Activated CD8-positive, alpha-beta memory T cell treated with anti-CD3 and anti-CD28 coated beads for 36 hours (primary cell): Measurements from ENCODE around the gene ADGRF3. TPM values are rescaled to one million over a fixed set of nuclear protein-coding genes. Genes with fewer than 3 reads are reported as not detected.
"Not testable (repeated sequence)": the region's sequence is repeated elsewhere in the genome, so short reads cannot be mapped to it uniquely, and the experiment has no call there.

Experiments
- CTCF ChIA-PET: fragments of 350-600 bp; sonication (Branson Sonifier 250); formaldehyde crosslinking; loops from one replicate; lab custom pipeline; 2021; ENCODE audit warnings: antibody characterized with exemption; lab: Charles Lee
- POLR2A ChIA-PET: fragments of 350-600 bp; sonication (Branson Sonifier 250); formaldehyde crosslinking; loops from one replicate; lab custom pipeline; 2021; ENCODE audit warnings: antibody characterized with exemption; lab: Charles Lee
- total RNA-seq, 2 experiments: library from RNA; stranded (reverse); gene quantifications; one replicate each; pipeline ENCODE4 v1.2.3, GENCODE V29; 2021

ADGRF3 gene
- total RNA-seq, 2 experiments from 2014 or later, result 3.7 to 3.9 TPM

- ChIA-PET CTCF (no interaction called here), POLR2A (interaction anchor here (0.5 to 0.6 kb wide), 2 partner anchors 42 to 405 kb away, joined by 4 read pairs; no protein-coding TSS in a partner anchor)
These were observed 47.8 kb downstream of the ADGRF3 start for GRCh38 chr2:26298638-26299393.

- POLR2A ChIA-PET, result interaction anchor here (0.5 to 0.6 kb wide), 2 partner anchors 41 to 405 kb away, joined by 4 read pairs; no protein-coding TSS in a partner anchor
- CTCF ChIA-PET, result no interaction called here
These were observed 48.3 kb downstream of the ADGRF3 start for GRCh38 chr2:26298286-26298637.

- CTCF ChIA-PET, result no interaction called here
- POLR2A ChIA-PET, result no interaction called here
These were observed 49.5 kb downstream of the ADGRF3 start for GRCh38 chr2:26297061-26297460.

GRCh38 chr2:26295511-26295910 lies 51.1 kb downstream of the ADGRF3 start:
- POLR2A ChIA-PET, result no interaction called here
- CTCF ChIA-PET, result no interaction called here

- ChIA-PET CTCF (no interaction called here), POLR2A (no interaction called here)
These were observed 53.9 kb downstream of the ADGRF3 start for GRCh38 chr2:26292646-26293045.

GRCh38 chr2:26290001-26290400 lies 56.6 kb downstream of the ADGRF3 start:
- CTCF ChIA-PET, result no interaction called here
- POLR2A ChIA-PET, result no interaction called here

GRCh38 chr2:26285931-26286330 lies 60.7 kb downstream of the ADGRF3 start:
- CTCF ChIA-PET, result no interaction called here
- POLR2A ChIA-PET, result interaction anchor here (0.6 kb wide), 1 partner anchor 353 kb away, joined by 3 read pairs; no protein-coding TSS in a partner anchor

GRCh38 chr2:26284132-26284531 lies 62.5 kb downstream of the ADGRF3 start:
- ChIA-PET CTCF (no interaction called here), POLR2A (no interaction called here)

GRCh38 chr2:26283606-26284005 lies 63.0 kb downstream of the ADGRF3 start:
- CTCF ChIA-PET, result no interaction called here

GRCh38 chr2:26281226-26281625 lies 65.4 kb downstream of the ADGRF3 start:
- CTCF ChIA-PET, result no interaction called here
- POLR2A ChIA-PET, result no interaction called here

More at GRCh38 chr2:26283606-26284005, 63.0 kb downstream of the ADGRF3 start:
- POLR2A ChIA-PET, result no interaction called here

GRCh38 chr2:26279886-26280285 lies 66.7 kb downstream of the ADGRF3 start:
- ChIA-PET POLR2A (no interaction called here), CTCF (no interaction called here)

GRCh38 chr2:26276484-26277227 lies 69.9 kb downstream of the ADGRF3 start:
- POLR2A ChIA-PET, result interaction anchor here (0.6 kb wide), 1 partner anchor 92 kb away, joined by 3 read pairs; no protein-coding TSS in a partner anchor
- CTCF ChIA-PET, result no interaction called here

- CTCF ChIA-PET, result interaction anchor here (0.5 kb wide), 1 partner anchor 89 kb away, joined by 3 read pairs; no protein-coding TSS in a partner anchor
- POLR2A ChIA-PET, result no interaction called here
These were observed 72.5 kb downstream of the ADGRF3 start for GRCh38 chr2:26274058-26274613.

GRCh38 chr2:26273501-26273900 lies 73.1 kb downstream of the ADGRF3 start:
- ChIA-PET CTCF (no interaction called here), POLR2A (no interaction called here)

GRCh38 chr2:26270373-26270772 lies 76.2 kb downstream of the ADGRF3 start:
- CTCF ChIA-PET, result interaction anchor here (0.8 to 1.2 kb wide), 2 partner anchors 11 to 392 kb away, joined by 3 to 4 read pairs; partner anchors contain the start of gene ASXL2
- POLR2A ChIA-PET, result no interaction called here

- ChIA-PET POLR2A (no interaction called here), CTCF (interaction anchor here (1.2 kb wide), 1 partner anchor 10 kb away, joined by 3 read pairs; no protein-coding TSS in a partner anchor)
These were observed 76.9 kb downstream of the ADGRF3 start for GRCh38 chr2:26269571-26270158.

- CTCF ChIA-PET, result interaction anchor here (1.2 kb wide), 1 partner anchor 10 kb away, joined by 3 read pairs; no protein-coding TSS in a partner anchor
- POLR2A ChIA-PET, result not testable (repeated sequence)
These were observed 77.8 kb downstream of the ADGRF3 start for GRCh38 chr2:26268670-26269385.

GRCh38 chr2:26268213-26268612 lies 78.4 kb downstream of the ADGRF3 start:
- POLR2A ChIA-PET, result no interaction called here
- CTCF ChIA-PET, result no interaction called here

GRCh38 chr2:26258836-26259235 lies 87.8 kb downstream of the ADGRF3 start:
- ChIA-PET CTCF (interaction anchor here (1.4 kb wide), 1 partner anchor 11 kb away, joined by 3 read pairs; no protein-coding TSS in a partner anchor), POLR2A (interaction anchor here (0.6 kb wide), 1 partner anchor 8 kb away, joined by 3 read pairs; no protein-coding TSS in a partner anchor)
